ENCODE measurements around the gene APH1B.

Gene APH1B

GRCh38 chr15:63353887-63354286, 76.5 kb downstream of the APH1B start:
- no peak for DNase-seq (ENCODE audit: low spot score)

GRCh38 chr15:63354821-63355650, 77.6 kb downstream of the APH1B start:
- no peak for DNase-seq (ENCODE audit: low spot score)

GRCh38 chr15:63357061-63357460, 79.7 kb downstream of the APH1B start:
- DNase-seq (ENCODE audit: low spot score): no peak

- no peak for DNase-seq (ENCODE audit: low spot score)
These were observed 80.3 kb downstream of the APH1B start for GRCh38 chr15:63357731-63358130.

- DNase-seq (ENCODE audit: low spot score): no peak
These were observed 81.0 kb downstream of the APH1B start for GRCh38 chr15:63358241-63359029.
